GM18951 (cell line): ENCODE results near the gene UBE2G1.
"Not testable (repeated sequence)": the region's sequence is repeated elsewhere in the genome, so short reads cannot be mapped to it uniquely, and the experiment has no call there.

ENCODE experiments used
- POLR2A ChIP-seq: IDR thresholded peaks from 4 replicates; pipeline ENCODE4 v1.6.1; 2011; ENCODE audit warnings: mild to moderate bottlenecking; ENCODE audit not compliant: insufficient read length, insufficient read depth; ENCODE audit errors: extremely low read depth
- in situ Hi-C: fragments of 300-500 bp; cut with MboI; formaldehyde crosslinking; loops from one replicate; pipeline ENCODE4 v1.12.0; 2022; ENCODE audit warnings: low sequenced_read_pairs, mixed read lengths, inconsistent platforms; ENCODE audit not compliant: unreplicated experiment

The UBE2G1 gene

DNA sequence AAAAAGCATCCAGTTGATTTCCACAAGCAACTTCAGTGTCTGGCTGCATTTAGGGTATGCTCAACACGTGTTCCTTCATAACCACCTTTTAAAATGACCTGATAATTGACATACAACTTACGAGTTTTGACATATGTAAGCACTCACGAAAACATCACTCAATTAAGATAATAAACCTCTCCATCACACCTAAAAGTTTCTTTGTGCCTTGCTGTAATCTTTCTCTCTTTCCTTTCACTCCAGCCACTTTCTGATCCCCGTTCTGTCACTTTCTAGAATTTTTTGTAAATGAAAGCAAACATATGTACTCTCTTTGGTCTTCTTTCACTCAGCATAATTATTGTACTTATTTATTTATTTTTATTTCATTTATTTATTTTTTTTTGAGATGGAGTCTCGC lies 20.7 kb upstream of the UBE2G1 start:
- in situ Hi-C loops: no loop called here

GRCh38 chr17:4386406-4386805 lies 19.9 kb upstream of the UBE2G1 start:
- in situ Hi-C loops: no loop called here
- no peak for TF ChIP-seq POLR2A

More for the DNA sequence above, 20.7 kb upstream of the UBE2G1 start:
- TF ChIP-seq POLR2A: no peak

DNA sequence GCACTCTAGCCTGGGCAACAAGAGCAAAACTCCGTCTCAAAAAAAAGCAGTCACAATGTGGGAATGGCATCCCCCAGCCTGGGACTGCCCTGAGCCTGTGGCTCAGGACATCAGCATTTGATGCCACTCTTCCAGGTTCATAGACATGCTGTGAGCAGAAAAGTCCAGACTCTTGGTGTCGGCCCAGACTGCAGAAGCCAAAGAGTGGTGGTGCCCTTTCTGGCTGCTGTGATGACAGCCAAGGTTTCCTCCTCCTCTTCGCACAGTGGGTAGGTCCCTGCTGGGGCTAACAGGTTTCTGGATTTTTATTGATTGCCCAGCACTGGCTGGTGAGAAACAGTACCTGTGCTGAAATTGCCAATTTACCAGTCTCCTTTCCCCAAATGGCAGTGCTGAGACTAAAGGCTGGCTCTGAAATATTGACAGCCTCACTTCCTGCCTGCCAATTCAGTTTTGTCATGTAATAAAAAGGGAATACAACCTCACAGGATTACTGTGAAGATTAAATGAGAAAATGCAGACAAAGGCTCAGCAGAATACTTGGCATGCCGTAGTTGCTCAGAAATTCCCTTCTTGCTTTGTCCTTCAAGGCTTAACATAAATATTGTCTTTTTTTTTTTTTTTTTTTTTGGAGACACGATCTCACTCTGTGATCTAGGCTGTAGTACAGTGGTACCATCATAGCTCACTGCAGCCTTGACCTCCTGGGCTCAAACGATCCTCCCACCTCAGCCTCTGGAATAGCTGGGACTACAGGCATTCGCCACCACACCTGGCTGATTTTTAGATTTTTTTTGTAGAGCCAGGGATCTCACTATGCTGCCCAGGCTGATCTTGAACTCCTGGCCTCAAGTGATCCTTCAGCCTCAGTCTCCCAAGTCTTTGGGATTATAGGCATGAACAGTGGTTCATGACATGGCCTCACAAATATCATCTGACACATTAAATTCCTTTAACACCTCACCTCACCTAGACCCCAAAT lies 15.5 kb upstream of the UBE2G1 start:
- no peak for TF ChIP-seq POLR2A
- in situ Hi-C loops: no loop called here

DNA sequence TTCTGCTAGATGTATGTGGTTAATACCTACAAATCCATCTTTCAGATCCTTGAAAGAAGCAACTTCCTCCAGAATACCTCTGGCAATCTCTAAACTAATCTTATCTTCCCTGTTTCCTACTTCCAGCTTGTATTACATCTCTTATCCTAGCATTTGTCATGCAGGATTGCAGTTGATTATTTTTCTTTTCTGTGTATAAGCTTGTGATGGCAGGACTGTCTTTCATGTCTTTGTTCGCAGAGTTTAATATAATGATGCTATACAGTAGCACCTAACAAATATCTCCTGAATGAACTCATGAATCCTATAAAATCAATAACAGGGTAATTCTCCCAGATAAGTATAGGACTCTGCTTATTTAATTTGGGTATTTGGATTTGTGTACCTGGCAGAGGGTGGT lies 12.2 kb upstream of the UBE2G1 start:
- in situ Hi-C loops: no loop called here
- no peak for TF ChIP-seq POLR2A

GRCh38 chr17:4377247-4377646 lies 10.8 kb upstream of the UBE2G1 start:
- in situ Hi-C loops: not testable (repeated sequence)

DNA sequence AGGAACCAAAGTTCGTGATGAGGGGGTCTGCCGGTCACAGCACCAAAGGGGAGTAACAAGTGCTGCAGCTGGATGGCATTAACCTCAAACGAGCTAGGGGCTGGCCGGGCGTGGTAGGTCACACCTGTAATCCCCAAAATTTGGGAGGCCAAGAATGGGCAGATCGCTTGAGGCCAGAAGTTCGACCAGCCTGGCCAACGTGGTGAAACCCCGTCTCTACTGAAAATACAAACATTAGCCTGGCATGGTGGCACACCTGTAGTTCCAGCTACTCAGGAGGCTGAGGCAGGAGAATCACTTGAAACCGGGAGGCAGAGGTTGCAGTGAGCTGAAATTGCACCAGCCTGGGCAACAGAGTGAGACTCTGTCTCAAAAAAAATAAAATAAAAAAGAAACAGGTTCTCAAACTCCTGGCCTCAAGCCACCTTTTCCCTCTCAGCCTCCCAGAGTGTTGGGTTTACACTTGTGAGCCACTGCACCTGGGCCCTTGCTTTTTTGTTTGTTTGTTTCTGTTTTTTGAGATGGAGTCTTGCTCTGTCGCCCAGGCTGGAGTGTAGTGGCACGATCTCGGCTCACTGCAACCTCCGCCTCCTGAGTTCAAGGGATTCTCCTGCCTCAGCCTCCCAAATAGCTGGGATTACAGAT lies 9.4 kb upstream of the UBE2G1 start:
- in situ Hi-C loops: not testable (repeated sequence)

DNA sequence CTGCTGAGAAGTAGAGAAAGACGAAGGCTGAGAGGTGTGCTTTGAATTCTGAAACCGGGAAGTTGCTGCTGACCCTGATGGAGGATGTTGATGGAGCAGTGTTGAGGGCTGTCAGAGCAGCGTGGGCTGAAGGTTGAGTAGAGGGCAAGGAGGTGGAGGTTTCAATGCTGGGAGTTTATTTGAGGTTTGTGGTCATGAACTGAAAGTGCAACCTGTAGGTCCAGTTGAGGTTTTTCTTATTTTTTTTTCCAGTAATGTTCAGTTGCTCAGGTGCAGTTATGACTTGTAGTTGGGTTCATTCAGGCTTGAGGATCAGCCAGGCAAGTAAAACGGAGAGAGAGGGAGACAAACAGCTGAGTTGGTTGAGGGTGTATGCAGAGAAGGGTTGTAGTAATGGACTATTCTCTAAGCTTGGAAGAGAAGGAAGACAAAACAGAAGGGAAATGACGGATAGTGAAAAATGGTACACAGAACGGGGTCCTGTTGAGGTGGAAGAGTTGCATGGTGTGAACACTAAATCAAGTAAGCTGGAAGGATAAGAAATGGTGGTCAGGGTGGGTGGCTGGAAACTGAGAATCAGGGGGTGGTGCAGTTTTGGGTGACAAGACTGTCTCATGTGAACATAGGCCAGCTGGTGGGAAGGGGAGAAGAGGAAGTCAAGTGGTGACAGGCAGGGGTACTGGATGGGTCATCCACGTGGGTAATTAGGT lies 8.7 kb upstream of the UBE2G1 start:
- no peak for TF ChIP-seq POLR2A
- in situ Hi-C loops: no loop called here

GRCh38 chr17:4369557-4370230 lies 3.2 kb upstream of the UBE2G1 start:
- in situ Hi-C loops: no loop called here
- TF ChIP-seq POLR2A: no peak

DNA sequence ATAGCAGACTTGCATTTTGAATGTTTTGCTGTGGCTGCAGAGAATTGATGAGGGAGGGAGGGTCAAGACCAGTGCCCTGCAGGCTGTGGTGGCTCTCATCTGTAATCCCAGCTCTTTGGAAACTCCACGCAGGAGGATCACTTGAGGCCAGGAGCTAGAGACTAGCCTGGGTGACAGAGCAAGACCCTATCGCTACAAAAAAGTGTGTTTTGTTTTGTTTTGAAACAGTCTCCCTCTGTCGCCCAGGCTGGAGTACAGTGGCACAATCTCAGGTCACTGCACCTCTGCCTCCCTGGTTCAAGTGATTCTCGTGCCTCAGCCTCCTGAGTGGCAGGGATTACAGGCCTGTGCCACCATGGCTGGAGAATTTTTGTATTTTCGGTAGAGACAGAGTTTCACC lies 1.9 kb upstream of the UBE2G1 start:
- in situ Hi-C loops: no loop called here
- no peak for TF ChIP-seq POLR2A

DNA sequence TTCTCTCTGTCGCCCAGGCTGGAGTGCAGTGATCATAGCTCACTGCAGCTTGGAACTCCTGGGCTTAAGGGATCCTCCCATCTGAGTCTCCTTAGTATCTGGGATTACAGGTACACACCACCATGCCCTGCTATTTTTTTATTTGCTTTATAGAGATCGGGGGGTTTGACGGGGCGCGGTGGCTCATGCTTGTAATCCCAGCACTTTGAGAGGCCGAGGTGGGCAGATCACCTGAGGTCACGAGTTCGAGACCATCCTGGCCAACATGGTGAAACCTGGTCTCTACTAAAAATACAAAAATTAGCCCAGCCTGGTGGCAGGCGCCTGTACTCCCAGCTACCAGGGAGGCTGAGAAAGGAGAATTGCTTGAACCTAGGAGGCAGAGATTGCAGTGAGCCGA lies 702 bp upstream of the UBE2G1 start:
- in situ Hi-C loops: not testable (repeated sequence)

DNA sequence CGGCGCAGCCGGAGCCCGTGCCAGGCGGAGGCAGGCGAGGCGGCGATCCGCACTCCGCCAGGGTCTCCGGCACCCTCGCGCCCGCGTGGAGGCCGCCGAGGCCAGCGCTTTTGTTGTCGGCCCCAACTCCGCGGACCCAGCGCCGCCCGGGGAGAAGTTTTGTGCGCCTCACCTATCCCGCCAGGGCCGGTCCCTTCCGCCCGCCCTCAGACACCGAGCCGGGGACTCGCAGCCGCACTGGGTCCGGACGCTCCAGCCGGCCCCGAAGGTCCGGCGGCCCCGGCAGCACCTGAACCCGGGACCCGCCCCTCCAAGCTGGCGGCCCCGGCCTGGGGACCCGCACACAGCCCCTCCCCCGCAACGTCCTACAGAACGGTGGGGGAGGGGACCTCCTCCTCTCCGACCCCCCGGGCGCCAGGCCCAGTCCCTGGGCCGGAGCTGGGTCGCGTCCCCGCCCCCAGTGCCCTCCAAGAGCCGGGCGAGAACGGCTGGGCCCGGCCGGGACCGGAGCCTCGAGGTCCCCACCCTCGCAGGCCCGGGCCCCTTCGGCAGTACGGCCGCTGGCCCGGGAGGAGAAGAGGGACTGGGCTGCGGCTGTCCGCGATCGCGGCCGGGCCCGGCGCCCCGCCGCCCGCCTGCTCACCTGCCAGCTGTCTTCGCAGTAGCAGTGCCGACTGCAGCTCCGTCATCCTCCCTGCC lies 698 bp downstream of the UBE2G1 start:
- peak; percentile 26 for TF ChIP-seq POLR2A
- in situ Hi-C loops: no loop called here

DNA sequence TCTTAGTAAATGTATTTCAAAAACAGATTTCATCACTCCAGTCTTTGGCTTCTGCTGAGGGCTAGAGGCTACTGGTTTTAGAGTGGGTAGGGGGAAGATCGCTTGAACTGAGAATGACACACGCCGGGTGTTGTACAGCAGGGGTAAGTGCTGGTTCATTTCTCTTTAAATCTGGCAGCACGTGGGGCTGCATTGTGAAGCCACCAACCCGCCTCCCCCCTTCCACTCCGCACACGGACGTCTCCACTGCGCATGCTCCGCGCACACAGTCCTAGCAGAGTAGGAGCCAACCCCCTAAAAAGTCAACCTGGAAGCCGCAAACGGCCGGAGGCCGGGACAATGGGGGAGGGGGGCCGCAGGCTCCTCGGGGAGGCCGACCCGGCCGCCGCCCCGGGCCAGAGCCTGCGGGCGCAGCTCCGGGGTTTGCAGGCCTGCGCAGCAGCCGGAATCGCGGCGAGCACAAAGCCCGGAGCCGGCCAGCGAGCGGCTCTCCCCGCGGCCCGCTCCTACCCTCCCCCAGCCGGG lies 1.3 kb downstream of the UBE2G1 start:
- in situ Hi-C loops: no loop called here
- peak; percentile 78 for TF ChIP-seq POLR2A
